ENCODE data around the gene FBXO15.
A peak's percentile ranks its signal among the peaks of the same experiment; 100 is the strongest.

FBXO15 gene

GRCh38 chr18:74152857-74153256, 5.2 kb upstream of the FBXO15 start:
- no peak for DNase-seq

GRCh38 chr18:74152270-74152669, 4.6 kb upstream of the FBXO15 start:
- no peak for DNase-seq

- no peak for DNase-seq
Observed at GRCh38 chr18:74149878-74150277, 2.2 kb upstream of the FBXO15 start.

- no peak for DNase-seq
Observed at GRCh38 chr18:74148543-74149070, 973 bp upstream of the FBXO15 start.

- DNase-seq: no peak
Observed at GRCh38 chr18:74147491-74147778, 199 bp downstream of the FBXO15 start.

- no peak for DNase-seq
Observed at GRCh38 chr18:74146756-74147155, 878 bp downstream of the FBXO15 start.

- no peak for DNase-seq
Observed at GRCh38 chr18:74142252-74142651, 5.4 kb downstream of the FBXO15 start.

- no peak for DNase-seq
Observed at GRCh38 chr18:74141667-74142066, 6.0 kb downstream of the FBXO15 start.

- no peak for DNase-seq
Observed at GRCh38 chr18:74140582-74140981, 7.1 kb downstream of the FBXO15 start.

GRCh38 chr18:74139888-74140287, 7.7 kb downstream of the FBXO15 start:
- peak; percentile 12 for DNase-seq

- no peak for DNase-seq
Observed at GRCh38 chr18:74139411-74139810, 8.2 kb downstream of the FBXO15 start.

GRCh38 chr18:74137920-74138538, 9.6 kb downstream of the FBXO15 start:
- DNase-seq: no peak

GRCh38 chr18:74132201-74132600, 15.4 kb downstream of the FBXO15 start:
- DNase-seq: no peak

GRCh38 chr18:74131124-74131523, 16.5 kb downstream of the FBXO15 start:
- no peak for DNase-seq

GRCh38 chr18:74128159-74128558, 19.5 kb downstream of the FBXO15 start:
- DNase-seq: no peak

GRCh38 chr18:74126684-74127655, 20.7 kb downstream of the FBXO15 start:
- DNase-seq: no peak

- no peak for DNase-seq
Observed at GRCh38 chr18:74124642-74125041, 23.0 kb downstream of the FBXO15 start.

- no peak for DNase-seq
Observed at GRCh38 chr18:74123200-74123599, 24.4 kb downstream of the FBXO15 start.

GRCh38 chr18:74116633-74117554, 30.7 kb downstream of the FBXO15 start:
- no peak for DNase-seq

GRCh38 chr18:74115046-74115445, 32.6 kb downstream of the FBXO15 start:
- no peak for DNase-seq

GRCh38 chr18:74114116-74114515, 33.5 kb downstream of the FBXO15 start:
- DNase-seq: no peak

- DNase-seq: no peak
Observed at GRCh38 chr18:74113711-74114110, 33.9 kb downstream of the FBXO15 start.

GRCh38 chr18:74110976-74111375, 36.7 kb downstream of the FBXO15 start:
- DNase-seq: no peak
